KOPT-K1 (cell line): Measurements from ENCODE around the gene ACTR5.
"Not testable (repeated sequence)": the region's sequence is repeated elsewhere in the genome, so short reads cannot be mapped to it uniquely, and the experiment has no call there.

Experiments used
- H3K27ac ChIP-seq: fragments of 200-600 bp; sonication (generic); 2 replicates; pipeline ENCODE4 v1.5.1; 2016; ENCODE audit warnings: antibody characterized with exemption, mild to moderate bottlenecking, low read depth, low read length; ENCODE audit not compliant: poor library complexity, severe bottlenecking
- H3K36me3 ChIP-seq: fragments of 200-600 bp; sonication (generic); 2 replicates; pipeline ENCODE4 v1.5.1; 2017; ENCODE audit warnings: antibody characterized with exemption, mild to moderate bottlenecking, low read length, moderate library complexity; ENCODE audit not compliant: insufficient read depth
- H3K9me3 ChIP-seq: fragments of 200-600 bp; sonication (generic); 2 replicates; pipeline ENCODE4 v1.5.1; 2017; ENCODE audit warnings: antibody characterized with exemption, low read length, mild to moderate bottlenecking; ENCODE audit not compliant: insufficient read depth, poor library complexity, severe bottlenecking

Gene ACTR5

DNA sequence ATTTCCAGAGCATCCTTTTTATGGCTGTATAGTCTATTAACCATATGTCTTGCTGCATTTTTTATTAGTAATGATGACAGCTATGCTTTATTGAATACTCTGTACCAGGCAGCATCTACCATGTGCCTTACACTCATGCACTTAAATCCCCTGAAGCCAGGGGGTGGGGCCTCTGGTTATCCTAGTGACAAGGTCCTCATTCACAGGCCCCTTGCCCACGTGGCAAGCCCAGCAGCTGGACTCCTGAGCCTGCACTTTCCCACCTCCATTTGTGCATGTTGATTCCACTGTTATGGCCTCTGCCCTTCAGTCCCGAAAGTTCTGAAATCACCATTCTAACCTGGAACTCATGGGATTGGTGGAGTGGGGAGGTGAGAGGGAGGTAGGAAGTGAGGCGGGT is 22.3 kb downstream of the ACTR5 start:
- peaks cover 90% of the 10 kb centered on the region for H3K36me3 ChIP-seq
- no peak overlapping the region for H3K27ac ChIP-seq
- peaks cover 10% of the 10 kb centered on the region for H3K9me3 ChIP-seq

DNA sequence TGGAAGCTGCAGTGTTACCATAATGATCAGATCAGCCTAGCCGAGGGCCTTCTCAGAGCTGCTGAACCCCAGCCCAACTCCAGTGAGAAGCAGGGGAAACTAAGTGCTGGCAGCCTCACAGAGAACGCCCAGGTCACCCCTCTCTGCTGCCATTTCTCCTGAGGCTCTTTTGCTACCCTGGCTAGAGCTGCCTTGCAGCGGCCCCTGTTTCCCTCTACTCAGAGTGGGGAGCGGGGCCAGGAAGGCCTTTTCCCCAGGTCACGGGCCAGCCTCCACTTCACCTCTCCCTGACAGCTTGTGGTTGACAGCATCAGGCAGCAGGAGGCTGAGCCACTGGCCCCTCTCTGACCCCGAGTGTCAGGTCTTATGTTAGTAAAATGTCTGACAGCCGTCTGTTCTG is 22.7 kb downstream of the ACTR5 start:
- Histone ChIP-seq H3K27ac (no peak overlapping the region), H3K36me3 (peaks cover 86% of the 10 kb centered on the region), H3K9me3 (peaks cover 10% of the 10 kb centered on the region)

DNA sequence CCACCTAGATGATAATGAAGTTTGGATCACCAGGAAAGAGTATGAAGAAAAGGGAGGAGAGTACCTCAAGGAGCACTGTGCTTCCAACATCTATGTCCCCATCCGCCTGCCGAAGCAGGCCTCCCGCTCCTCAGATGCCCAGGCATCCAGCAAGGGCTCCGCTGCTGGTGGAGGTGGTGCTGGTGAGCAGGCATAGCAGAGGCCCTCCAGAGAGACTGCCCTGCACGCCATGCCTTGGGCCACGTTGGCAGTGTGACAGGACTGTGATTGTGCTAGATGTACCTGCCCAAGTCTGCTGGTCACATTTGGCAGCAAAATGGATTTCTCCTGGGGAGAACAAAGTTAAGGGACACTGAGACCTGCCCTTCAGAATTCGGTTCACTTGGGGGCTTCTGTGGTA is 23.4 kb downstream of the ACTR5 start:
- H3K9me3 ChIP-seq: peaks cover 10% of the 10 kb centered on the region
- H3K27ac ChIP-seq: no peak overlapping the region
- H3K36me3 ChIP-seq: peaks cover 79% of the 10 kb centered on the region

DNA sequence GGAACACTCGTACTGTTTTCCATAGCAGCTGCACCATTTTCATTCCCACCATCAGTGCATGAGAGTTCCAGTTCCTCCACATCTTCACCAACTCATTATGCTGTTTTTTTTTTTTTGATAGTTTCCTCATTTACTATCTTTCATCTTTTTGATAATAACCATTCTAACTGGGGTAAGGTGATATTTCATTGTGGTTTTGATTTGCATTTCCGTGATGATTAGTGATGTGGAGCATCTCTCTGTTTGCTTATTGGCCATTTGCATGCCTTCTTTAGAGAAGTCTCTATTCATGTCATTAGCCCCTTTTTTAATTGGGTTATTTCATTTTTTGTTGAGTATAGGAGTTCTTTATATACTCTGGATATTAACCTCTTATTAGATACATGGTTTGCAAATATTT is 25.9 kb downstream of the ACTR5 start:
- Histone ChIP-seq H3K27ac (no peak overlapping the region), H3K36me3 (peaks cover 57% of the 10 kb centered on the region), H3K9me3 (peaks cover 10% of the 10 kb centered on the region)

DNA sequence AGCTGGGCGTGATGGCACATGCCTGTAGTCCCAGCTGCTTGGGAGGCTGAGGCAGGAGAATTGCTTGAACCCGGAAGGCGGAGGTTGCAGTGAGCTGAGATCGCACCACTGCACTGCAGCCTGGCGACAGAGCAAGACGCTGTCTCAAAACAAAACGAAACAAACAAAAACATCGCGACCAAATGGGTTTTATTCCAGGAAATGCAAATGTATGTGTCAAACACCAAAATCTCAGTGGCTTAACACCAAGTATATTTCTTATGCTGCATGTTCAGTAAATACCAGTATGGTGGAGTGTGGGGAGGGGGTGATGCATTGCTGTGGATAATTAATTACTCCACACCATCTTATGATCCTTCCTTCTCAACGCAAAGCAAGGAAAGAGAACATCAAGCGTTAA is 28.1 kb downstream of the ACTR5 start:
- peaks cover 35% of the 10 kb centered on the region for H3K36me3 ChIP-seq

DNA sequence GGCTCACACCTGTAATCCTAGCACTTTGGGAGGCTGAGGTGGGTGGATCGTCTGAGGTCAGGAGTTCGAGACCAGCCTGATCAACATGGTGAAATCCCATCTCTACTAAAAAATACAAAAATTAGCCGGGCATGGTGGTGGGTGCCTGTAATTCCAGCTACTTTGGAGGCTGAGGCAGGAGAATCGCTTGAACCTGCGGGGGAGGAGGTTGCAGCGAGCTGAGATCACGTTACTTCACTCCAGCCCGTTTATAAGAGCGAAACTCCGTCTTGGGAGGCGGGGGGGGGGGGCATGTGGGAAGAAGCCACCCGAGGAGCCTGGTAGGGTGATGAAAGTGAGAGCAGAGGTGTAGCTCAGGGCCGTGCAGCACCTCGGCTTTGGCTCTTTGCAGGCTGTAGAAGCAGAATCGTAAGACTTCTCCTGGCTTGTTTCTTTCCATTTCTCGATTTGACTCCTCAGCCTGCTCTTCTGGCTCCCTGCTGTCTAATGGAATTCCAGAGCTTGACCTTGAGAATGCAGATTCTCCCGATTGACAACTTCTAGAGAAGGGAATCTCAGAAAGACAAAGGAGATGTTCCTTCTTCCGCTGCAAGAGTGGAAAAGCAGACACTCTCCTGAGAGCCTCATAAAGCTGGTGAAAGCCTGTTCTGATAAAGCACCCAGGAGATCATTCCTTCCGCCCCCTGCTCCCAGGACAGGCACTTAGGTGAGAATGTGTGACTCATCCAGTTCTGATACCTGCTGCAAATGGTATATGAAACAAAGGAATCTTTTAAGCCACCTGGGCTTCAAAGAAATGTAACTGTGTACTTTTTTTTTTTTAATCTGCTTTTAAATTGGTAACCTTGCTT is 31.2 kb downstream of the ACTR5 start:
- Histone ChIP-seq H3K27ac (no peak overlapping the region), H3K9me3 (no peaks in the 10 kb centered on the region), H3K36me3 (peaks cover 4% of the 10 kb centered on the region)

More for the DNA sequence above, 28.1 kb downstream of the ACTR5 start:
- Histone ChIP-seq H3K9me3 (peaks cover 10% of the 10 kb centered on the region), H3K27ac (no peak overlapping the region)

DNA sequence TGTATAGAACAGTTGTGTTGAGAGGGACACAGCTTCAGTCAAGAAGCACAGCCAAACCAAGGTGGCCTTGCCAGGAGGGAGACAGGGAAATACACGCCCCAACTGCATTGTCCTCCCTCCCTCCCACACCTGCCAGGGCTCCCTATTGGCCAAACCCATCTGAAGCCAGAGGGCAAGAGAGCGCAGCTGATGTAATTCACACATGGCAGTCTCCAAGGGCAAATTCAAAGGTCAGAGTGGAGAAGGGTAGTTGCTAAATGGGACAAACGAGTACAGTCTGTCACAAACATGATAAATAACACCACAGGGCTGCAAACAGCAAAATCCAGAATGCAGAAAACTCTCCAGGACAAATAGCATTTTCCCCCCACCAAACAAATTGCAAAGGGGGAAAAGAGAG is 34.0 kb downstream of the ACTR5 start:
- no peaks in the 10 kb centered on the region for H3K9me3 ChIP-seq
- no peaks in the 10 kb centered on the region for H3K36me3 ChIP-seq
- no peak overlapping the region for H3K27ac ChIP-seq

DNA sequence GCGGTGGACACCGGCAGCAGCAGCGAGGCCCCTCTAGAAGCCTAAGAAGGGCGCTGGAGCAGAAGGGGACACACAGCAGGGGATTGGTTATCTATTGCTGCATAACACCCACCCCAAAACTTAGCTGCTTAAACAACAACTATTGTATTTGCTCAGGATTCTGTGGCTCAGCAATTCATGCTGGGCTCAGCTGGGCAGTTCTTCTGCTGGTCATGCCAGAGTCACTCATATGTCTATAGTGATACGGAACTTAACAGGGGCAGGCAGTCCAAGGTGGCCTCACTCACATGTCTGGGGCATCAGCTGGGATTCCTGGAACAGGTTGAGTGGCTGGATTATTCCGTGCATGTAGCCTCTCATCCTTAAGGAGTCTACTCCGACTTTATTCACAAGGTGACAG is 39.6 kb downstream of the ACTR5 start:
- Histone ChIP-seq H3K9me3 (no peaks in the 10 kb centered on the region), H3K27ac (no peak overlapping the region)

DNA sequence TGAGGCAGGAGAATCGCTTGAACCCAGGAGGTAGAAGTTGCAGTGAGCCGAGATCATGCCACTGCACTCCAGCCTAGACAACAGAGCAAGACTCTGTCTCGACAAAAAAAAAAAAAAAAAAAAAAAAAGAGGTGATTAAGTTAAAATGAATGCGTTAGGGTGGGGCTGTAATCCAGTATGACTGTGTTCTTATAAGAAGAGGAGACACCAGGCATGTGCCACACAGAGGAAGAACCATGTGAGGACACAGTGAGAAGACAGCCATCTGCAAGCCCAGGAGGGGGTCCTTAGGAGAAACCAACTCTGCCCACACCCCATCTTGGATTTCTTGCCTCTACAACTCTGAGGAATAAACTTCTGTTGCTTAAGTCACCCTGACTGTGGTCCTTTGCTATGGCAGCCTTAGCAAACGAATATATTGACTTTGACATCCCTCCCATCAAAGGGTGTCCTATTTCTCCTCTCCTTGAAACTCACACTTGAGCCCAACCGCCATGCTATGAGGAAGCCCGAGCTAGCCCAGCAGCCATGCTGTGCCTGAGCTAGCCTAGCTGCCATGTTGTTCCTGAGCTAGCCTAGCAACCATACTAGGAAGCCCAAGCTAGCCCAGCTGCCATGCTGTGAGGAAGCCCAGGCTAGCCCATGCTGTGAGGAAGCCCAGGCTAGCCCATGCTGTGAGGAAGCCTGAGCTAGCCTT is 41.4 kb downstream of the ACTR5 start:
- Histone ChIP-seq H3K27ac (no peak overlapping the region), H3K9me3 (no peaks in the 10 kb centered on the region), H3K36me3 (no peaks in the 10 kb centered on the region)

More for the DNA sequence above, 39.6 kb downstream of the ACTR5 start:
- no peaks in the 10 kb centered on the region for H3K36me3 ChIP-seq

DNA sequence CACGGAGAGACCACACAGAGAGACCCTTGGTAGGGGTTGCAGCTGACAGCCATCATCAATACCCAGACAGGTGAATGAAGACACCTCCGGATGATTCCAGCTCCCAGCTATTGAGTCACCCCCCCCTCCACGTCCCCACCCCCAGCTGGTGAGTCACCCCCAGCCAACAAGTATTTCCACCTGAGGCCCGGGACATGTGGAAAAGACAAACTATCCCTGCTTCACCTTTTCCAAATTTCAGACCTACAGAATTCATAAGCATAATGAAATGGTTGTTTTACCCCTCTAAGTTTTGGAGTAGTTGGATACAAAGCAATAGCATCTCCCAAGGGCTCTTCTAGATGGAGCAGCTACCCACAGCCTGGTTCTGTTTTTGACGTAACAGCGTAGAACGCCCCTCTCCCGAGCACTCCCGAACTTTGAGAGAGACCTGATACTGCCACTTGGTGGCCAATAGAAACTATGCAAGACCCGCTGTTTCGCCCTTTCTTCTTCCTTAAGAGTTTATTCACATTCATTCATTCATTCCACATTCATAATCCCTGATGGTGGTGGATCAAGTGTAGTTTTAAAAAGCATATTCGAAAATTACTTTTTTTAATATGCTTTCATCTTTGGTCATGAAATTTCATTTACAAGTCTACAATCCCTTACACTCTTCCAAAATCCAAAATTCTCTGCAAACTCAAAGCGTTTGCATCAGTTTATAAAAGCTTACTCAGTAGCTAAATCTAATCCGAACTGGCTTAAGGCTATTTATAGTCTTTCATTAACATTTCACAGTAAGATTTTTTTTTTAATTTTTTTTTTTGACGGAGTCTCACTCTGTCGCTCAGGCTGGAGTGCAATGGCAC is 42.2 kb downstream of the ACTR5 start:
- no peaks in the 10 kb centered on the region for H3K36me3 ChIP-seq
- H3K27ac ChIP-seq: no peak overlapping the region
- H3K9me3 ChIP-seq: no peaks in the 10 kb centered on the region

DNA sequence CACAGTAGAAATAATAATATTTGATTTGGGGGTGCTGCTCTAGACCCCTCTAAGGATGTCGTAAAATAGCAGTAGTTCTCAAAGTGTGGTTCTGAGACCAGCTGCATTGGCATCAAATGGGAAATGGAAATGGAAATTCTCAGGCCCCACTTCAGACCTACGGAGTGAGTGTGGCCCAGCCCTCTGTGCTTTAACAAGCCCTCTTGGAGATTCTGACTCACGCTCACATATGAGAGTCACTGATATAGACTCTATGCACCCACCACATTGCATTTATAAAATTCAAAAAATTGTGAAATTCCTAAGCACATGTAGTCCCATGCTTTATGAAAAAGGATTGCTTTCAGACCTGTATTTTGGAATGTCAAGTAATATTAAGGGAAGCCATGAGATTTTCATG is 43.0 kb downstream of the ACTR5 start:
- Histone ChIP-seq H3K9me3 (no peaks in the 10 kb centered on the region), H3K36me3 (no peaks in the 10 kb centered on the region), H3K27ac (no peak overlapping the region)

DNA sequence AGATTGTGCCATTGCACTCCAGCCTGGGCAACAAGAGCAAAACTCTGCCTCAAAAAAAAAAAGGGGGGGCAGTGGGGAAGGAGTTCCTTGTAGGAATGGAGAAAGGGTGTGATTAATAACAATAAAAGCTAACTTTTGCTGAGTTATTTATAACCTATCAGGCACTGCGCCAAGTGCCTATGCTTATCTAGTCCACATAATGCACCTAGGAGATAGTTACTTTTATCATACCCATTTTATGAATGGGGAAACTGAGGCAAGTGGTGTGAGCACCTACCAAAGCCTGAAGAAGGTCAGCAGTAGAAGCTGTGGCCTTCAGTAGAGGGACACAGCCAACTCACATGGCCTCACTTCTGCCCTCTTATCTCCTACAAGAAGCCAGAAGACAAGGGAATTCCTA is 43.7 kb downstream of the ACTR5 start:
- Histone ChIP-seq H3K27ac (no peak overlapping the region), H3K9me3 (no peaks in the 10 kb centered on the region), H3K36me3 (no peaks in the 10 kb centered on the region)

DNA sequence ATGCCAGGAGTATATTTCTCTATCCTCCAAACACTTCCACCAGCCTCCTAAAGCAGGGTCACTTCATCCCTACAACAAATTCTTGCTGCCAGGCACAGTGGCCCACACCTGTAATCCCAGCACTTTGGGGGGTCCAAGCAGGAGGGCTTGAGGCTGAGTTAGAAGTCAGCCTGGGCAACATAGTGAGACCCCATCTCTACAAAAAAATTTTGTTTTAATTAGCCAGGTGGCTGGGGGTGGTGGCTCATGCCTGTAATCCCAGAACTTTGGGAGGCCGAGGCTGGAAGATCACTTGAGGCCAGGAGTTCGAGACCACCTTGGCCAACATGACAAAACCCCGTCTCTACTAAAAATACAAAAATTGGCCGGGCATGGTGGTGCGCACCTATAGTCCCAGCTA is 45.8 kb downstream of the ACTR5 start:
- not testable (repeated sequence) for H3K27ac ChIP-seq, H3K36me3 ChIP-seq
- H3K9me3 ChIP-seq: peaks cover 11% of the 10 kb centered on the region

DNA sequence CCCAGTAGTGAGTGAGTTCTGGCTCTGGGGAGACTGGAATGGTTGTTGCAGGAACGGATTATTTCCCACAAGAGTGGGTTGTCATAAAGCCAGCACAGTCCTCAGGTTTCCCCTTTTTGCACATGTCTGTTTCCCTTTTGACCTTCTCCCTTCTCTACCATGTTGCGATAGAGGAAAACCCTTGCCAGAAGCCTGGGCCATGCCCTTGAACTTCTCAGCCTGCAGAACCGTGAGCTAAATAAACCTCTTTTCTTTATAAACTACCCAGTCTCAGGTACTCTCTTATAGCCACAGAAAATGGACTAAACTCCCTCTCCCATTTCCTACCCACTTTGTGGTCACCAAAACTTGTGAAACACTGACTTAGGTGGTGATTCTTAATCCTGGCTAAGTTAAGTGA is 50.0 kb downstream of the ACTR5 start:
- H3K36me3 ChIP-seq: no peaks in the 10 kb centered on the region
- no peak overlapping the region for H3K27ac ChIP-seq
- peaks cover 11% of the 10 kb centered on the region for H3K9me3 ChIP-seq

DNA sequence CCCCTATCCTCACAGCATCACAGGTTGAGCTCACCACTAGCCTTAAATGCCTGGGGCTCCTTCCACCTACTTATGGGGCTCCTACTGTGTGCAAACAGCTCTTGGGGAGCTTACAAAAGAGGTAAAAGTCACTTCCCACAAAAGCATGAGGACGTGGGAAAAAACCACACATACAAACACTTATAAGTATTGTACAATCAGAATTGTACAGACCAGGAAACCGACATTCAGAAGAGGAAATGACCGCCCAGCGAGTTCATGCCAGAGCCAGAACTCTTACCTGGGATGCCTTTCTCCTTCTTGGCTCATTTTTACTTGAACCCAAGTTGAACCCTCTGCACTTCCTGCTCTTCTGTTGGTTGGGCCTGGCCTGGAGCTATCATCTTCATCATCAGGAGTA is 50.9 kb downstream of the ACTR5 start:
- Histone ChIP-seq H3K9me3 (peaks cover 11% of the 10 kb centered on the region), H3K36me3 (no peaks in the 10 kb centered on the region), H3K27ac (no peak overlapping the region)
